Endothelial cell of umbilical vein (primary cell): ENCODE data around the gene CORO2B. TPM values are rescaled to one million over a fixed set of nuclear protein-coding genes. Genes with fewer than 3 reads are reported as not detected.
"Not testable (repeated sequence)": the region's sequence is repeated elsewhere in the genome, so short reads cannot be mapped to it uniquely, and the experiment has no call there.

Experiments
- BruUV-seq: library from RNA; stranded (reverse); fragments of 400-500 nt; replicated peaks from 2 replicates; lab custom pipeline; 2021; lab: Mats Ljungman, UMichigan
- CTCF ChIA-PET: fragments of 300-600, 350-600 bp; sonication (Branson Sonifier 250); formaldehyde crosslinking; loops from one replicate; lab custom pipeline; 2021; ENCODE audit warnings: antibody characterized with exemption, inconsistent platforms; lab: Charles Lee
- POLR2A ChIA-PET: fragments of 300-600, 350-600 bp; sonication (Branson Sonifier 250); formaldehyde crosslinking; loops from one replicate; lab custom pipeline; 2021; ENCODE audit warnings: antibody characterized with exemption, inconsistent platforms; lab: Charles Lee
- DNase-seq: peaks from one replicate; pipeline ENCODE4 v3.0.0-alpha.2; 2011; ENCODE audit warnings: low read depth, low spot score
- FAIRE-seq: peaks from 2 replicates; lab custom pipeline; 2011; peaks lifted over from hg19 to GRCh38; lab: Jason Lieb, UNC
- H2AFZ ChIP-seq: 2 replicates; pipeline ENCODE4 v1.6.0; 2012; ENCODE audit warnings: low read depth, low read length, control low read depth, inconsistent platforms
- H3K27ac ChIP-seq: 2 replicates; pipeline ENCODE4 v1.5.1; 2011; ENCODE audit warnings: low read depth, mild to moderate bottlenecking, control low read depth, low read length, moderate library complexity; ENCODE audit not compliant: insufficient read depth
- H3K27me3 ChIP-seq, 2 experiments: 2 replicates each; pipeline versions ENCODE4 v1.6.0 to v1.6.1; 2011; ENCODE audit warnings: low read length in 2 of 2, mixed read lengths in 1 of 2; ENCODE audit not compliant: control insufficient read depth in 2 of 2, insufficient read depth in 2 of 2
- H3K36me3 ChIP-seq, 2 experiments: 2 replicates in 1 of 2; 3 replicates in 1 of 2; pipeline ENCODE4 v1.5.1; 2011; ENCODE audit warnings: low read length in 2 of 2, mild to moderate bottlenecking in 1 of 2, moderate library complexity in 1 of 2; ENCODE audit not compliant: control insufficient read depth in 2 of 2, insufficient read depth in 2 of 2; ENCODE audit errors: extremely low read depth in 1 of 2
- H3K4me1 ChIP-seq: 3 replicates; pipeline ENCODE4 v1.5.1; 2011; ENCODE audit warnings: mild to moderate bottlenecking, low read length; ENCODE audit not compliant: control insufficient read depth, insufficient read depth; ENCODE audit errors: extremely low read depth
- H3K4me2 ChIP-seq: 2 replicates; pipeline ENCODE4 v1.6.1; 2011; ENCODE audit warnings: low read length, control low read depth, mixed read lengths; ENCODE audit not compliant: insufficient read depth
- H3K4me3 ChIP-seq, 3 experiments: fragments of 200-600 bp in 1 of 3; sonication (generic), shearing (Covaris generic) in 1 of 3; replicated peaks in 1 of 3; 2 replicates each; pipeline ENCODE4 v1.5.1; 2011 to 2016; ENCODE audit warnings: control low read depth in 3 of 3, low read length in 3 of 3, mild to moderate bottlenecking in 2 of 3, inconsistent platforms in 1 of 3, low read depth in 1 of 3, moderate library complexity in 1 of 3; ENCODE audit not compliant: insufficient read depth in 1 of 3
- H3K79me2 ChIP-seq: 2 replicates; pipeline ENCODE4 v1.6.0; 2012; ENCODE audit warnings: low read length, inconsistent platforms; ENCODE audit not compliant: control insufficient read depth, insufficient read depth
- H3K9ac ChIP-seq: replicated peaks from 2 replicates; pipeline ENCODE3; 2011; ENCODE audit warnings: low read length, control low read depth; ENCODE audit not compliant: insufficient read depth; ENCODE audit errors: extremely low read depth
- H3K9me1 ChIP-seq: replicated peaks from 3 replicates; pipeline ENCODE4 v1.6.0; 2011; ENCODE audit warnings: mild to moderate bottlenecking, low read length; ENCODE audit not compliant: control insufficient read depth, insufficient read depth; ENCODE audit errors: extremely low read depth
- H3K9me3 ChIP-seq: replicated peaks from 2 replicates; pipeline ENCODE4 v1.5.1; 2012; ENCODE audit warnings: low read length, inconsistent platforms; ENCODE audit not compliant: control insufficient read depth, insufficient read depth
- H4K20me1 ChIP-seq: replicated peaks from 2 replicates; pipeline ENCODE3; 2011; ENCODE audit warnings: mild to moderate bottlenecking, low read length; ENCODE audit not compliant: control insufficient read depth, insufficient read depth; ENCODE audit errors: extremely low read depth
- CTCF ChIP-seq, 2 donors: IDR thresholded peaks; 1 replicate in 1 of 2; 2 replicates in 1 of 2; pipeline ENCODE4 v1.5.1; 2011; ENCODE audit warnings: low read length in 2 of 2, mild to moderate bottlenecking in 2 of 2, moderate library complexity in 2 of 2, control low read depth in 1 of 2, inconsistent platforms in 1 of 2, low read depth in 1 of 2; ENCODE audit not compliant: insufficient read depth in 1 of 2; ENCODE audit errors: extremely low read depth in 1 of 2
- EZH2 ChIP-seq: IDR thresholded peaks from 2 replicates; pipeline ENCODE4 v1.6.1; 2012; ENCODE audit warnings: borderline replicate concordance, low read depth, mild to moderate bottlenecking, moderate library complexity, low read length, inconsistent platforms; ENCODE audit not compliant: severe bottlenecking
- FOS ChIP-seq: IDR thresholded peaks from 2 replicates; pipeline ENCODE4 v1.6.1; 2011; ENCODE audit warnings: mild to moderate bottlenecking, low read length, moderate library complexity, borderline replicate concordance; ENCODE audit not compliant: insufficient read depth
- GATA2 ChIP-seq: IDR thresholded peaks from 2 replicates; pipeline ENCODE4 v1.7.0; 2011; ENCODE audit warnings: low read depth, mild to moderate bottlenecking, moderate library complexity, mixed read lengths, low read length; ENCODE audit not compliant: insufficient read length, insufficient read depth
- JUN ChIP-seq: IDR thresholded peaks from 2 replicates; pipeline ENCODE4 v1.6.1; 2011; ENCODE audit warnings: borderline replicate concordance, low read depth; ENCODE audit not compliant: insufficient read length, insufficient read depth
- MAX ChIP-seq: IDR thresholded peaks from 2 replicates; pipeline ENCODE4 v1.6.1; 2011; ENCODE audit not compliant: insufficient read depth, insufficient read length
- MYC ChIP-seq: IDR thresholded peaks from one replicate; pipeline ENCODE4 v1.6.1; 2011; ENCODE audit warnings: mild to moderate bottlenecking, low read depth, low read length
- POLR2A ChIP-seq: IDR thresholded peaks from 2 replicates; pipeline ENCODE4 v1.6.1; 2012; ENCODE audit warnings: low read depth, mild to moderate bottlenecking, control low read depth, low read length
- POLR2AphosphoS5 ChIP-seq: IDR thresholded peaks from 2 replicates; pipeline ENCODE4 v1.6.1; 2012; ENCODE audit warnings: low read depth, mild to moderate bottlenecking, control low read depth, low read length, moderate library complexity; ENCODE audit not compliant: insufficient read depth
- dilution Hi-C: fragments of 300-500 bp; cut with MboI; formaldehyde crosslinking; loops from one replicate; pipeline ENCODE4 v1.15.0; 2019; ENCODE audit warnings: low sequenced_read_pairs; ENCODE audit not compliant: extremely low pct_ligation_motif_present
- intact Hi-C: fragments of 100-400 bp; cut with micrococcal nuclease; formaldehyde crosslinking; loops from one replicate; pipeline ENCODE4 v1.10.0; 2022
- polyA plus RNA-seq, 4 experiments: library from polyadenylated mRNA; depleted of rRNA in 3 of 4; stranded (reverse) in 3 of 4; unstranded in 1 of 4; fragments of >200 nt; gene quantifications; 2 replicates each; pipeline versions ENCODE4 v1.2.1 to v1.2.3, GENCODE V29; 2011 to 2012; ENCODE audit warnings: missing spikeins in 1 of 4
- total RNA-seq: library from RNA; stranded (reverse); gene quantifications from 2 replicates; pipeline ENCODE4 v1.2.3, GENCODE V29; 2021

The CORO2B gene
- total and polyA plus RNA-seq, 2 donors (not counting 3 experiments of a cell fraction or from before 2014, with no cell fraction given): 2.4 to 3.7 TPM

GRCh38 chr15:68646696-68647095, 67.9 kb downstream of the CORO2B start:
- H3K79me2 ChIP-seq: no peaks in the 10 kb centered on the region
- no peak for FAIRE-seq
- H3K9me3 ChIP-seq: no peaks in the 10 kb centered on the region
- H2AFZ ChIP-seq: no peak overlapping the region
- intact Hi-C loops: no loop called here
- BruUV-seq: no TSS peak
- H3K36me3 ChIP-seq: no peaks in the 10 kb centered on the region
- TF ChIP-seq CTCF (IDR thresholded peaks at IDR 0.05; ENCODE audit: extremely low read depth in 1 of 2, insufficient read depth in 1 of 2, low read depth in 1 of 2, low read length in 2 of 2) (no peak), MAX (no peak), POLR2A (no peak), POLR2AphosphoS5 (no peak), MYC (no peak), EZH2 (no peak), JUN (no peak), FOS (no peak), GATA2 (no peak)
- dilution Hi-C loops: no loop called here
- H3K9me1 ChIP-seq: no peaks in the 10 kb centered on the region
- ChIA-PET POLR2A (no interaction called here), CTCF (interaction anchor here (1.0 to 2.5 kb wide), 4 partner anchors 12 to 340 kb away, joined by 3 to 12 read pairs (median 6); no protein-coding TSS in a partner anchor)
- no peaks in the 10 kb centered on the region for H4K20me1 ChIP-seq
- H3K4me1 ChIP-seq: no peaks in the 10 kb centered on the region
- no peaks in the 10 kb centered on the region for H3K27me3 ChIP-seq
- DNase-seq: no peak
- no peak overlapping the region for H3K4me3 ChIP-seq
- no peak overlapping the region for H3K4me2 ChIP-seq
- H3K27ac ChIP-seq: no peak overlapping the region
- no peak overlapping the region for H3K9ac ChIP-seq

GRCh38 chr15:68647361-68647760, 68.6 kb downstream of the CORO2B start:
- H3K9me1 ChIP-seq, H3K27ac ChIP-seq, BruUV-seq, intact Hi-C loops, H3K4me1 ChIP-seq, H3K79me2 ChIP-seq, dilution Hi-C loops, H3K27me3 ChIP-seq, H3K4me2 ChIP-seq, H3K4me3 ChIP-seq, H3K9me3 ChIP-seq, DNase-seq, H4K20me1 ChIP-seq, FAIRE-seq, H2AFZ ChIP-seq, H3K36me3 ChIP-seq, H3K9ac ChIP-seq, POLR2A ChIA-PET: not testable (repeated sequence)
- CTCF ChIA-PET: interaction anchor here (1.3 to 2.5 kb wide), 3 partner anchors 11 to 341 kb away, joined by 3 to 12 read pairs (median 9); no protein-coding TSS in a partner anchor
